ENCODE measurements around the gene ZNF575.
"Not testable (repeated sequence)": the region's sequence is repeated elsewhere in the genome, so short reads cannot be mapped to it uniquely, and the experiment has no call there.

ZNF575 gene

DNA sequence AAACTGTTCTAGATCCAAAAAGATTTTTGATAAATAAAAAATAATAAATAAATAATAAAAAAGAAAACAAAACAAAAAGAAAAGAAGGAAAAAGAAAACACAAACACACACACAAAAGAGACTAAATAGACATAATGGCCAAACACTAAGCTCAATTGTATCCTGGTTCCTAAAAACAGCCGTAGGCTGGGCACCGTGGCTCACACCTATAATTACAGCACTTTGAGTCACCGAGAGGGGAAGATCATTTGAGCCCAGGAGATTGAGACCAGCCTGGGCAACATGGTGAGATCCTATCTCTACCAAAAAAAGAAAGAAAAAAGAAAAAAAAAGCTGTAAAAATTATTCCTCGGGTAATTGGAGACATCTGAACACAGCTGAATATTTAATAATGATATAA is 14.9 kb upstream of the ZNF575 start:
- Histone ChIP-seq H3K9me3 (ENCODE audit: severe bottlenecking) (no peaks in the 10 kb centered on the region), H3K36me3 (no peaks in the 10 kb centered on the region), H3K27ac (no peak overlapping the region), H3K27me3 (ENCODE audit: insufficient read depth, low read depth, severe bottlenecking) (no peaks in the 10 kb centered on the region), H3K4me3 (ENCODE audit: low read depth, low read length) (no peak overlapping the region)
- TF ChIP-seq, protein P1, sequence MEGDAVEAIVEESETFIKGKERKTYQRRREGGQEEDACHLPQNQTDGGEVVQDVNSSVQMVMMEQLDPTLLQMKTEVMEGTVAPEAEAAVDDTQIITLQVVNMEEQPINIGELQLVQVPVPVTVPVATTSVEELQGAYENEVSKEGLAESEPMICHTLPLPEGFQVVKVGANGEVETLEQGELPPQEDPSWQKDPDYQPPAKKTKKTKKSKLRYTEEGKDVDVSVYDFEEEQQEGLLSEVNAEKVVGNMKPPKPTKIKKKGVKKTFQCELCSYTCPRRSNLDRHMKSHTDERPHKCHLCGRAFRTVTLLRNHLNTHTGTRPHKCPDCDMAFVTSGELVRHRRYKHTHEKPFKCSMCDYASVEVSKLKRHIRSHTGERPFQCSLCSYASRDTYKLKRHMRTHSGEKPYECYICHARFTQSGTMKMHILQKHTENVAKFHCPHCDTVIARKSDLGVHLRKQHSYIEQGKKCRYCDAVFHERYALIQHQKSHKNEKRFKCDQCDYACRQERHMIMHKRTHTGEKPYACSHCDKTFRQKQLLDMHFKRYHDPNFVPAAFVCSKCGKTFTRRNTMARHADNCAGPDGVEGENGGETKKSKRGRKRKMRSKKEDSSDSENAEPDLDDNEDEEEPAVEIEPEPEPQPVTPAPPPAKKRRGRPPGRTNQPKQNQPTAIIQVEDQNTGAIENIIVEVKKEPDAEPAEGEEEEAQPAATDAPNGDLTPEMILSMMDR (IDR thresholded peaks at IDR 0.05; ENCODE audit: low read depth, low read length): no peak
- no peak for DNase-seq

DNA sequence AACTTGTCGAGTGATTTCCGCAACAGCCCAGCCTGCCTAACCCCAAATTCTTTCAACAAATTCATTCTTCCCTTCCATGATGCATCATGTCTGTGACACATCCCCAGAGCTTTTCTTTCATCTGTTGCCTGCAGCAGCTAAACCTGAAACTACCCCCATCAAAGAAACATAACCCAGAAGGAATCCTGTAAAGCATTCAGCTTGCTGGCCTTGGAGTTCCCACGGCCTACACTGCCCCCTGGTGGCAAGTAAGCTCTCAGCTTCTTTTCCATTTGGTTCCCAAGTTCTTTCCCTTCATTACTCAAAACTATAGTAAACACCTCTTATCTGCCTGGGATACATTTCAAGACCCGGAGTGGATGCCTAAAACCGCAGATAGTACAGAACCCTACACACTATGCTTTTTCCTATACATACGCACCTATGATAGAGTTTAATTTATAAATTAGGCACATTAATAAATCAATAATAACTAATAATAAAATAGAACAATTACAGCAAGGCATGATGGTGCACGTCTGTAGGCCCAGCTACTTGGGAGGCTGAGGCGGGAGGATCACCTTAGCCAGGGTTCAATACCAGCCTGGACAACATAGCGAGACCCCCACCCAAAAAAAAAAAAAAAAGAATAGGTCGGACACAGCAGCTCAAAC is 13.4 kb upstream of the ZNF575 start:
- no peak overlapping the region for H3K4me3 ChIP-seq (ENCODE audit: low read depth, low read length)
- no peak overlapping the region for H3K27ac ChIP-seq
- H3K36me3 ChIP-seq: no peaks in the 10 kb centered on the region
- DNase-seq: peak; percentile 79
- no peaks in the 10 kb centered on the region for H3K9me3 ChIP-seq (ENCODE audit: severe bottlenecking)
- no peaks in the 10 kb centered on the region for H3K27me3 ChIP-seq (ENCODE audit: insufficient read depth, low read depth, severe bottlenecking)
- TF ChIP-seq, protein P1 (IDR thresholded peaks at IDR 0.05; ENCODE audit: low read depth, low read length): peak; percentile 66

DNA sequence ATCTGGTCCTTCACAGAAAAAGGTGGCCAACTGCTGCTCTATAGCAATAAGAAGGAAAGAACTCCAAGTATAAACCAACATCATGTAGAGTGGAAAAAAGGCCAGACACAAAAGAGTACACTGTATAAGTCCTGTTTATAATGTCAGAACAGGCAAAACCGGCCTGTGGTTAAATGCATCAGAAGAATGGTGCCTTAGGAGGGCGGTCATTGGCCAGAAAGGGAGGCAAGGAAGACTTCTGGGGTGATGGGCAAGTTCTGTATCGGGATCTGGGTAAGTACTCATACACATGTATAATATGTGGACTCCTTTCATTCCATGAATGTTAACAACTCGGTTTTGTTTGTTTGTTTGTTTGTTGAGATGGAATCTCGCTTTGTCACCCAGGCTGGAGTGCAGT is 10.1 kb upstream of the ZNF575 start:
- TF ChIP-seq, protein P1 (IDR thresholded peaks at IDR 0.05; ENCODE audit: low read depth, low read length): no peak
- DNase-seq: no peak
- H3K4me3 ChIP-seq (ENCODE audit: low read depth, low read length): no peak overlapping the region
- no peaks in the 10 kb centered on the region for H3K27me3 ChIP-seq (ENCODE audit: insufficient read depth, low read depth, severe bottlenecking)
- no peaks in the 10 kb centered on the region for H3K9me3 ChIP-seq (ENCODE audit: severe bottlenecking)
- H3K36me3 ChIP-seq: no peaks in the 10 kb centered on the region
- no peak overlapping the region for H3K27ac ChIP-seq

DNA sequence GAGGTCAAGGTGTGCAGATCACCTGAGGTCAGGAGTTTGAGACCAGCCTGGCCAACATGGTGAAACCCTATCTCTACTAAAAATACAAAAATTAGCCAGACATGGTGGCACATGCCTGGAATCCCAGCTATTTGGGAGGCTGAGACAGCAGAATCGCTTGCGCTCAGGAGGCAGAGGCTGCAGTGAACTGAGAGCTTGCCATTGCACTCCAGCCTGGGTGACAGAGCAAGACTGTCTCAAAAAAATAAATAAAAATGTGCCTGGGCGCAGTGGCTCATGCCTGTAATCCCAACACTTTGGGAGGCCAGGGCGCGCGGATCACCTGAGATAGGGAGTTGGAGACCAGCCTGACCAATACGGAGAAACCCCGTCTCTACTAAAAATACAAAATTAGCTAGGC is 9.3 kb upstream of the ZNF575 start:
- H3K27ac ChIP-seq; H3K4me3 ChIP-seq (ENCODE audit: low read depth, low read length); H3K9me3 ChIP-seq (ENCODE audit: severe bottlenecking); H3K36me3 ChIP-seq; H3K27me3 ChIP-seq (ENCODE audit: insufficient read depth, low read depth, severe bottlenecking); DNase-seq: not testable (repeated sequence)

DNA sequence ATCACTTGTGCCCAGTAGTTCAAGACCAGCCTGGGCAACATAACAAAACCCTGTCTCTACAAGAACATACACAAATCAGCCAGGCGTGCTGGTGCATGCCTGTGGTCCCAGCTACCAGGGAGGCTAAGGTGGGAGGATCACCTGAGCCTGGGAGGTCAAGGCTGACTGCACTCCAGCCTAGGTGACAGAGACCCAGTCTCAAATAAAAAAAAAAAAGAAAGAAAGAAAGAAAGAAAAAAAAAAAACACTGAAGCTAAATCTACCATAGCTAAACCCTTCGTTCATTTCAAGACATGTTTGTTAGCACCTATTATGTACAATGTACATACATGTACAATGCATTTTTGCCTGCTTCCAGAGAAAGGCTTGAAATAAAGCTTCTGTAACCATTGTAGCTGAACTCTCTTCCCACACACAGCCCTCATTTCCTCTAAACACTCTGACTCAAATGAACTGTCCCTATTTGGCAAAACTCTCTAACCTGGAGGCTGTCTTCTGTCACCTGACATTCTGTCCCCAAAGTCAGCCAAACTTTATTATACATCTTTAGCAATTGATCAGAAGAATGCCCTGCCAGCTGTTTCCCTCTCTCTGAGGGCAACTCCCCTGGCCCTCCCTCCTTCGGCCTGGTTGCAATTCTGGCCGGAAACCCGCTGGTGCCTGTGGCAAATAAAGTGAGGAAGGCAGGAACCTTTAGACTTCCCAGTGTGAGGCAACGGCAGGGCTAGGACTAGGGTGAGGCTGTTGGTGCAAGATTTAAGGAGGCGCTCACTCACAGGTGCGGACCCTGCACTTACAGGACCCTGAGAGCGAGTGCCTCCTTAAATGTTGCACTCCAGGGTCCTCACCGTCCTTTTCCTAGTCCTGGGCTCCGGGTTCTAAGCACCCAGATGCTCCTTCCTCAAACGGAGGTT is 7.8 kb upstream of the ZNF575 start:
- DNase-seq: no peak
- H3K36me3 ChIP-seq: no peaks in the 10 kb centered on the region
- H3K9me3 ChIP-seq (ENCODE audit: severe bottlenecking): no peaks in the 10 kb centered on the region
- no peak overlapping the region for H3K4me3 ChIP-seq (ENCODE audit: low read depth, low read length)
- H3K27me3 ChIP-seq (ENCODE audit: insufficient read depth, low read depth, severe bottlenecking): no peaks in the 10 kb centered on the region
- H3K27ac ChIP-seq: no peak overlapping the region
- TF ChIP-seq, protein P1 (IDR thresholded peaks at IDR 0.05; ENCODE audit: low read depth, low read length): no peak
